GM18907 (cell line): ENCODE data around the gene PRKAR2A.

Experiments used
- ATAC-seq: cut with Tn5 transposase; IDR thresholded peaks from one replicate; pipeline ENCODE4 v1.9.1; 2021; ENCODE audit warnings: mild to moderate bottlenecking, moderate library complexity; ENCODE audit not compliant: unreplicated experiment

The PRKAR2A gene

DNA sequence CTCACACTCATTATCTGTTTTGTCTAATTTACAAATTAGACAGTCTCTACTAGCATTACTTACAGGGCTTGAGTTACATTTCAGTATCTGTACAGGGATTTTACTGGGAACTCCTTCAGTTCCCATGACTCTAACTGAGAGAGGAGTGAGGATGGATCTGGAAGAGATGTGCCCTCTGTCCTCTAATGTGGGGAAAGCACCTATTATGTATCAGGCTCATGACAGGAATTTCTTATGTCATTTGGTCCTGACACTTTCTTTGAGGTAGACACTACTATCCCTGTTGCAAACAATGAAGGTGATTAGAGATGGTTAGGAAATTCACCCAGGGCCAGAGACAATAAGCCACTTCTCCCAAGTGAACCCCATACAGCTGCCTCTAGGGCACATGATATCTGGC, 151.1 kb downstream of the PRKAR2A start:
- ATAC-seq: no peak
